ENCODE results near the gene RECK. TPM values are rescaled to one million over a fixed set of nuclear protein-coding genes. Genes with fewer than 3 reads are reported as not detected.
"Not testable (repeated sequence)": the region's sequence is repeated elsewhere in the genome, so short reads cannot be mapped to it uniquely, and the experiment has no call there.

The RECK gene
- total RNA-seq, 3 donors from 2014 or later = 12.7 to 25.6 (median 17.7) TPM

- Histone ChIP-seq H3K27me3 (no peaks in the 10 kb centered on the region), H3K9me3 (no peaks in the 10 kb centered on the region), H3K27ac (no peak overlapping the region), H3K4me1 (no peaks in the 10 kb centered on the region), H3K4me3 (no peak overlapping the region), H3K36me3 (no peaks in the 10 kb centered on the region)
- intact Hi-C loops (cut with DNase I; ENCODE audit: low total_unique reads) = no loop called here
- DNase-seq (ENCODE audit: low spot score in 2 of 2) = no peak
- TF ChIP-seq POLR2AphosphoS5 (IDR thresholded peaks at IDR 0.05) (no peak), POLR2A (IDR thresholded peaks at IDR 0.05) (no peak)
- TF ChIP-seq, protein P1, sequence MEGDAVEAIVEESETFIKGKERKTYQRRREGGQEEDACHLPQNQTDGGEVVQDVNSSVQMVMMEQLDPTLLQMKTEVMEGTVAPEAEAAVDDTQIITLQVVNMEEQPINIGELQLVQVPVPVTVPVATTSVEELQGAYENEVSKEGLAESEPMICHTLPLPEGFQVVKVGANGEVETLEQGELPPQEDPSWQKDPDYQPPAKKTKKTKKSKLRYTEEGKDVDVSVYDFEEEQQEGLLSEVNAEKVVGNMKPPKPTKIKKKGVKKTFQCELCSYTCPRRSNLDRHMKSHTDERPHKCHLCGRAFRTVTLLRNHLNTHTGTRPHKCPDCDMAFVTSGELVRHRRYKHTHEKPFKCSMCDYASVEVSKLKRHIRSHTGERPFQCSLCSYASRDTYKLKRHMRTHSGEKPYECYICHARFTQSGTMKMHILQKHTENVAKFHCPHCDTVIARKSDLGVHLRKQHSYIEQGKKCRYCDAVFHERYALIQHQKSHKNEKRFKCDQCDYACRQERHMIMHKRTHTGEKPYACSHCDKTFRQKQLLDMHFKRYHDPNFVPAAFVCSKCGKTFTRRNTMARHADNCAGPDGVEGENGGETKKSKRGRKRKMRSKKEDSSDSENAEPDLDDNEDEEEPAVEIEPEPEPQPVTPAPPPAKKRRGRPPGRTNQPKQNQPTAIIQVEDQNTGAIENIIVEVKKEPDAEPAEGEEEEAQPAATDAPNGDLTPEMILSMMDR (IDR thresholded peaks at IDR 0.05) = no peak
Observed at GRCh38 chr9:36126016-36126730, 89.5 kb downstream of the RECK start.

DNA sequence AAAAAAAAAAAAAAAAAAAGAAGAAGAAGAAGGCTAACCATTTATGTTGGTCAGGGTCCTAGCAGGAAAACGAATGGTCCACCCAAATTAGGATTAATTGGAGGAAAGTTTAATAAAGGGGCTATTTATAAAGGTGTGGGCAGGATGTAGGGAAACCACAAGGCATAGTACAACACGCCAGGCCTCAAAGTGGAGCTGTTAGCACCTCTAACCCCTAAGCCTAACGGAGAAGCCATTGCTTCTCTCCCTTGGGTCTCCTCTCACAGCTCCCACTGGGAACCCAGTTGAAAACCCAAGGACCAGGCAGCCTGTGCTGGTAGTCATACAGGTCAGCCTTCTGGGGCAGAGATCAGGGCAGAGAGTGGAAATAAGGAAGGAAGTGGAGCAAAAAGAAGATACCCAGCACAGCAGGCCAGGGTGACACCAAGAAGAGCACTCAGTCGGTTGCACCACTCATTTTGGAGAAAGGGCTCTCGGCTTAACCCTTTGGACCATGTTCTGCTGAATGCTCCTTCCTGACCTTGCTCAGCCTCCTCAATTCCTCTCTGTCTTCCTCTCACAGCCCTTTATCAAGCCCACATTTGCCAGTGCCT is 91.0 kb downstream of the RECK start:
- Histone ChIP-seq H3K27me3 (no peaks in the 10 kb centered on the region), H3K36me3 (no peaks in the 10 kb centered on the region), H3K9me3 (no peaks in the 10 kb centered on the region), H3K4me1 (no peaks in the 10 kb centered on the region), H3K27ac (no peak overlapping the region), H3K4me3 (no peak overlapping the region)
- DNase-seq (ENCODE audit: low spot score in 2 of 2) = no peak
- TF ChIP-seq, protein P1 (IDR thresholded peaks at IDR 0.05) = no peak
- no peak for TF ChIP-seq POLR2A (IDR thresholded peaks at IDR 0.05)
- no peak for TF ChIP-seq POLR2AphosphoS5 (IDR thresholded peaks at IDR 0.05)
- intact Hi-C loops (cut with DNase I; ENCODE audit: low total_unique reads) = no loop called here

DNA sequence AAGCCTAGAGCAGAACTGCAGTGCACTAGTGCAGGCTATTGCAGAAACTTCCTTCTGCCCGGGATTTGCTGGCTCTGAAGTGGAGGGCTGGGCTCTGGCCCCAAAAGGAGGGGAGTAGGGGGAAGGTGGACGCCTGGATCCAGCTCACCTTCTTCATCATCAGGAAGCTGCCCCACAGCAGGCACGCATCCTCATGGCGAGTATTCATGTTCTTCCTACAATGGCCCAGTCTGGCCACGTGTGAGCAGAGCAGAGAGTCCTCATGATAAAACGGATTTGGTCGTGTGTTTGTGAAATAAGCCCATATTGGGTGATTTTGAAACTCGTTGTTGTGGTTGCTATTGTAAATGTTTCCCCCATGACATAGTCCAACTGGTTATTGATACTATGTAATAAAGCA is 91.6 kb downstream of the RECK start:
- H3K4me1 ChIP-seq = no peaks in the 10 kb centered on the region

DNA sequence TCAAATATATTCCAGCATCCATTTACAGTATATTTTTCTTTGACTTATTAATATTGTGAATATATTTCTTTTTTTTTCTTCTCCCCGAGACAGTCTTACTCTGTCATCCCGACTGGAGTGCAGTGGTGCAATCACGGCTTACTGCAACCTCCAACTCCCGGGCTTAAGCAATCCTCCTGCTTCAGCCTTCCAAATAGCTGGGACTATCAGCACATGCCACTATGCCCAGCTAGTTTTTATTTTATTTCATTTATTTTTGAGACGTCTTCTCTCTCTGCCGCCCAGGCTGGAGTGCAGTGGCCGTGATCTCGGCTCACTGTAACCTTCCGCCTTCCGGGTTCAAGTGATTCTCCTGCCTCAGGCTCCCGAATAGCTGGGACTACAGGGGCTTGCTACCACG is 92.4 kb downstream of the RECK start:
- Histone ChIP-seq H3K27ac (no peak overlapping the region), H3K27me3 (no peaks in the 10 kb centered on the region), H3K36me3 (no peaks in the 10 kb centered on the region), H3K9me3 (no peaks in the 10 kb centered on the region), H3K4me1 (no peaks in the 10 kb centered on the region), H3K4me3 (no peak overlapping the region)
- intact Hi-C loops (cut with DNase I; ENCODE audit: low total_unique reads) = no loop called here
- no peak for DNase-seq (ENCODE audit: low spot score in 2 of 2)
- TF ChIP-seq, protein P1 (IDR thresholded peaks at IDR 0.05) = no peak
- TF ChIP-seq POLR2A (IDR thresholded peaks at IDR 0.05) = no peak
- TF ChIP-seq POLR2AphosphoS5 (IDR thresholded peaks at IDR 0.05) = no peak

More for the DNA sequence above, 91.6 kb downstream of the RECK start:
- Histone ChIP-seq H3K27me3 (no peaks in the 10 kb centered on the region), H3K4me3 (no peak overlapping the region), H3K9me3 (no peaks in the 10 kb centered on the region), H3K27ac (no peak overlapping the region), H3K36me3 (no peaks in the 10 kb centered on the region)
- no peak for DNase-seq (ENCODE audit: low spot score in 2 of 2)
- intact Hi-C loops (cut with DNase I; ENCODE audit: low total_unique reads) = no loop called here
- no peak for TF ChIP-seq POLR2AphosphoS5 (IDR thresholded peaks at IDR 0.05)

DNA sequence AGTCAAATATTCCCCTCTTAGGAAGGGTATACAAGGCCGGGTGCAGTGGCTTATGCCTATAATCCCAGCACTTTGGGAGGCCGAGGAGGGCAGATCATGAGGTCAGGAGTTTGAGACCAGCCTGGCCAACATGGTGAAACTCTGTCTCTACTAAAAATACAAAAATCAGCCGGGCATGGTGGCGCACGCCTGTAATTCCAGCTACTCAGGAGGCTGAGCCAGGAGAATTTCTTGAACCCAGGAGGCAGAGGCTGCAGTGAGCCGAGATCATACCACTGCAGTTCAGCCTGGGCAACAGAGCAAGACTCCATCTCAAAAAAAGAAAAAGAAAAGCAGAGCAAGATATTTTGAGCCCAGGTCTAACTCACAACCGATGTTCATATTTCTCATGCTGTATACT is 95.0 kb downstream of the RECK start:
- H3K4me1 ChIP-seq; H3K36me3 ChIP-seq; H3K27me3 ChIP-seq; H3K27ac ChIP-seq; DNase-seq (ENCODE audit: low spot score in 2 of 2); intact Hi-C loops (cut with DNase I; ENCODE audit: low total_unique reads); H3K4me3 ChIP-seq; H3K9me3 ChIP-seq: not testable (repeated sequence)

DNA sequence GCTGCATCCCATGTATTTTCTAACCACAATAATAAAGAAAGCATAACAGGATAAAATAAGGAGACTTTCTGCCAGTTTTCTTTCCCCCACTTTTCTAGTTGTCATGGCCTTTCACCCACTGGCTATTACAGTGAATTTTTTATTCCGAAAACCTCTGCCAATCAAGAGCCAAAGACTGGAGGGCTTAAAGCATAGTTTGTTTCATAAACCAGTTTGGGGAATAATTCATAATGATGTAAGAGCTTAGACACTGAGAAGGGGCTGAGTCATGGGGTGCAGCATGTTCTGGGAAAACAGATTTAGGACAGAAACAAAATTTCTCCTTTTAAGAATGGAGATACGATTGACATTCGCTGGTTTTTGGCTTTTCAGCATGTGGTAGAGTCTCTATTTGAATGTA is 95.4 kb downstream of the RECK start:
- Histone ChIP-seq H3K27me3 (no peaks in the 10 kb centered on the region), H3K9me3 (no peaks in the 10 kb centered on the region), H3K36me3 (no peaks in the 10 kb centered on the region), H3K4me3 (no peak overlapping the region), H3K27ac (peak overlapping the region in 1 of 2 donors; percentile 48), H3K4me1 (no peaks in the 10 kb centered on the region)
- no peak for TF ChIP-seq POLR2AphosphoS5 (IDR thresholded peaks at IDR 0.05)
- TF ChIP-seq POLR2A (IDR thresholded peaks at IDR 0.05) = no peak
- TF ChIP-seq, protein P1 (IDR thresholded peaks at IDR 0.05) = no peak
- DNase-seq (ENCODE audit: low spot score in 2 of 2) = no peak
- intact Hi-C loops (cut with DNase I; ENCODE audit: low total_unique reads) = no loop called here

Data from breast epithelium (tissue), 4 donors.